Mucosa of descending colon (tissue), 3 donors: ENCODE data around the gene ANO2. TPM values are rescaled to one million over a fixed set of nuclear protein-coding genes. Genes with fewer than 3 reads are reported as not detected.
"Not testable (repeated sequence)": the region's sequence is repeated elsewhere in the genome, so short reads cannot be mapped to it uniquely, and the experiment has no call there.

Experiments used
- ATAC-seq: fragments of 200-7000 bp; cut with Tn5 transposase; one replicate; pipeline ENCODE4 v1.9.1; 2020; ENCODE audit warnings: mild to moderate bottlenecking, moderate library complexity
- DNase-seq, 3 donors: peaks; one replicate each; pipeline ENCODE4 v3.0.0-alpha.2; 2020
- H3K36me3 ChIP-seq: fragments of 200-600 bp; one replicate; pipeline ENCODE4 v1.8.0; 2021; ENCODE audit warnings: low read depth, mild to moderate bottlenecking
- H3K4me1 ChIP-seq: fragments of 200-600 bp; one replicate; pipeline ENCODE4 v1.8.0; 2021; ENCODE audit warnings: low read depth, mild to moderate bottlenecking
- H3K4me3 ChIP-seq: fragments of 200-600 bp; one replicate; pipeline ENCODE4 v1.8.0; 2021; ENCODE audit warnings: mild to moderate bottlenecking
- H3K9me3 ChIP-seq: fragments of 200-600 bp; one replicate; pipeline ENCODE4 v1.8.0; 2021; ENCODE audit warnings: mild to moderate bottlenecking
- intact Hi-C, 2 donors: fragments of 100-400 bp; cut with DNase I in 1 of 2; cut with micrococcal nuclease in 1 of 2; formaldehyde crosslinking; loops; one replicate each; pipeline versions ENCODE4 v1.11.0 to v1.11.1; 2022; cut with DNase I, micrococcal nuclease
- total RNA-seq, 3 donors: library from RNA; stranded (reverse); fragmentation: NEBNext Ultra II Directional in 2 of 3; extraction: Animal tissue kit (Norgen Biotek cat#: 25700) in 2 of 3; gene quantifications; one replicate each; pipeline versions ENCODE4 v1.2.1 to v1.2.4, GENCODE V29; 2021 to 2023
- TF ChIP-seq, protein P1 (sequence below): fragments of 200-600 bp; IDR thresholded peaks from one replicate; pipeline ENCODE4 v1.8.0; 2022; ENCODE audit warnings: antibody characterized with exemption, mild to moderate bottlenecking
- donor health status: DM: no; HTN: no; CAD: no; lungs with moderate emphysema.
- donor health status: DM: no; HTN: no; CAD: no.
- donor health status: DM: no; HTN: yes; CAD: no.

Gene ANO2
- total RNA-seq, 3 donors from 2014 or later = 0.58 to 5.1 (median 3.1) TPM

DNA sequence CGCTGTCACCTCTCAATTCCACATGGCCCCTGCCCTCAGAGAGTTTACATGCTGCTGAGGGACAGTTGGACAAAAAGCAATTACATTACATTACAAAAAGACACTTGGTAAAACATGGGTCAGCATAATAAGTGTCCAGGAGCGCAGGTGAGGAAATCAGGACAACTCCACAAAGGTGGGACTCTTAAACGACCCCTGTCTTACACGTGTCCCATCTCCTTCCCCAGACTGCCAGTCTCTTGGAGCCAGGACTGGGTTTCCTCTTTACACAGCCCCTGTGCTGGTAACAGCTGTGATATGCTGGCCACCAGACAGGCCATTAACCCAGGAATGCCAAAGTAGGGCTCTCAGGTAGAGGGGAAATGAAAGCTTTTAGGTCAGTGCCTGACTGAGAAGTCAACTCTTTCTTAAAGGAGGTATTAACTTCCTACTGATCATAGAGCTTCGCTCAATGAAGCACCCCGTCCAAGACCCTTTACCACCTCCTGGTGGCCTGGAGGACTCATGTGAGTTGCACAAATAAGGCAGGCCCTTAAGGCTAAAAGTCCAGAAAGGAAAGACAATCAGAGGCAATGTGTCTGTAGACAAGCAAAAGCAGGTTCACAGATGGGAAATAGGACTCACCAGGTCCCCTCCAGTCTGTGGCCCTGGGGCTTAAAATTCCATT is 55.5 kb downstream of the ANO2 start:
- intact Hi-C loops = no loop called here
- no peak for ATAC-seq

GRCh38 chr12:5888816-5889315 is 56.2 kb downstream of the ANO2 start:
- ATAC-seq (no peak), DNase-seq (no peak)
- H3K4me3 ChIP-seq = no peak overlapping the region
- intact Hi-C loops = no loop called here
- H3K9me3 ChIP-seq = no peaks in the 10 kb centered on the region
- H3K4me1 ChIP-seq = no peaks in the 10 kb centered on the region
- no peaks in the 10 kb centered on the region for H3K36me3 ChIP-seq
- TF ChIP-seq, protein P1, sequence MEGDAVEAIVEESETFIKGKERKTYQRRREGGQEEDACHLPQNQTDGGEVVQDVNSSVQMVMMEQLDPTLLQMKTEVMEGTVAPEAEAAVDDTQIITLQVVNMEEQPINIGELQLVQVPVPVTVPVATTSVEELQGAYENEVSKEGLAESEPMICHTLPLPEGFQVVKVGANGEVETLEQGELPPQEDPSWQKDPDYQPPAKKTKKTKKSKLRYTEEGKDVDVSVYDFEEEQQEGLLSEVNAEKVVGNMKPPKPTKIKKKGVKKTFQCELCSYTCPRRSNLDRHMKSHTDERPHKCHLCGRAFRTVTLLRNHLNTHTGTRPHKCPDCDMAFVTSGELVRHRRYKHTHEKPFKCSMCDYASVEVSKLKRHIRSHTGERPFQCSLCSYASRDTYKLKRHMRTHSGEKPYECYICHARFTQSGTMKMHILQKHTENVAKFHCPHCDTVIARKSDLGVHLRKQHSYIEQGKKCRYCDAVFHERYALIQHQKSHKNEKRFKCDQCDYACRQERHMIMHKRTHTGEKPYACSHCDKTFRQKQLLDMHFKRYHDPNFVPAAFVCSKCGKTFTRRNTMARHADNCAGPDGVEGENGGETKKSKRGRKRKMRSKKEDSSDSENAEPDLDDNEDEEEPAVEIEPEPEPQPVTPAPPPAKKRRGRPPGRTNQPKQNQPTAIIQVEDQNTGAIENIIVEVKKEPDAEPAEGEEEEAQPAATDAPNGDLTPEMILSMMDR = no peak

More for the DNA sequence above, 55.5 kb downstream of the ANO2 start:
- Histone ChIP-seq H3K9me3 (no peaks in the 10 kb centered on the region), H3K36me3 (no peaks in the 10 kb centered on the region), H3K4me1 (no peaks in the 10 kb centered on the region), H3K4me3 (no peak overlapping the region)
- TF ChIP-seq, protein P1 = no peak
- DNase-seq = no peak

DNA sequence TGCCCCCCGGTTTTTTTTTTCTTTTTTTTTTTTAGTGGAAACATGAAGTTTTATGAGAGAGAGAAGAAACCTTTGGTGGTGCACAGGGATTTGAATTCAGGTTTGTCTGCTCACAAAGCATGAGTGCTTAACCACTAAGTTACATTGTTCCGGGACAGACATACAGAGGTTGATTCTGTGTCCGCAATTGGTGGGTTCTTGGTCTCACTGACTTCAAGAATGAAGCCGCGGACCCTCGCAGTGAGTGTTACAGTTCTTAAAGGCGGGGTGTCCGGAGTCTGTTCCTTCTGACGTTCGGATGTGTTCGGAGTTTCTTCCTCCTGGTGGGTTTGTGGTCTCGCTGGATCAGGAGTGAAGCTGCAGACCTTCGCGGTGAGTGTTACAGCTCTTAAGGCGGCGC is 57.2 kb downstream of the ANO2 start:
- intact Hi-C loops, H3K36me3 ChIP-seq, DNase-seq, H3K4me1 ChIP-seq, H3K4me3 ChIP-seq, ATAC-seq, H3K9me3 ChIP-seq: not testable (repeated sequence)

DNA sequence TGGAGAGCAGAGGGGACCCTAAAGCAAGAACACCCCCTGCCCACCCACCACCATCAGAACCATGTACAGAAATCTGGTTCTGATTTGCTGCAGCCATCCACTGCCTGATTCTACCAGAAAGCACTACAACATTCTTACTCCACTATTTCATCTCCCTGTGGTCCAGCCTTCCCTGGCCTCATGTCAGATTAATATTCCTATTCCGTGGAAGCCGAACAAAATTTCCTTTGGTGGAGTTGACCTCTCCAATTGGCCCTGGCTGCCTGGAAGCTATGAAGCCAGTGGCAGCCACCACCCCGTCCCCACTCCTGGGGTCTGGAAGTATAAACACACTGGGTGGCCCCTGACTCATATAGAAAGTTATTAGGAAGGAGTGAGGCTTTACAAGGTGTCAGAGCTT is 60.2 kb downstream of the ANO2 start:
- DNase-seq (no peak), ATAC-seq (no peak)
- TF ChIP-seq, protein P1 = no peak
- no peaks in the 10 kb centered on the region for H3K4me1 ChIP-seq
- H3K4me3 ChIP-seq = no peak overlapping the region
- intact Hi-C loops = no loop called here
- H3K9me3 ChIP-seq = no peaks in the 10 kb centered on the region
- H3K36me3 ChIP-seq = no peaks in the 10 kb centered on the region

DNA sequence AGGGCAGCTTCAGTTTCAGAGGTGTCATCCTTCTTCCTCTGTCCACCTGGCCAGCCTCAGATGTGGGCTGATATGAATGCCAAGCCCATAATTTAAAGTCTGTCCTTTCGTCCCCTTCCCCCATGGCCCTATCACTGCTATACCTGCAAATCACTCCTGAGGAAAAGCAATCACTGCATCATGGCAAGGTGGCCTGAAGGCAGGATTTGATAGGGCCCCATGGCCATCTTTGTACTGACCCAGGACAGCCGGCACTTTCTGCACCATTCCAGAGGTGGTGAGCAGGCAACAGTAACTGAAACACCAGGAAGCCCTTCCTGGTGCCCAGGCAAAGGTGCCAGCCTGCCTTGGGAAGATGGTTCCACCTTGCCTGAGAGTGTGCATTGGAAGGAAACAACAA is 60.8 kb downstream of the ANO2 start:
- H3K4me1 ChIP-seq = no peaks in the 10 kb centered on the region
- H3K4me3 ChIP-seq = no peak overlapping the region
- TF ChIP-seq, protein P1 = no peak
- DNase-seq (no peak), ATAC-seq (no peak)
- H3K9me3 ChIP-seq = no peaks in the 10 kb centered on the region
- intact Hi-C loops = no loop called here
- no peaks in the 10 kb centered on the region for H3K36me3 ChIP-seq

DNA sequence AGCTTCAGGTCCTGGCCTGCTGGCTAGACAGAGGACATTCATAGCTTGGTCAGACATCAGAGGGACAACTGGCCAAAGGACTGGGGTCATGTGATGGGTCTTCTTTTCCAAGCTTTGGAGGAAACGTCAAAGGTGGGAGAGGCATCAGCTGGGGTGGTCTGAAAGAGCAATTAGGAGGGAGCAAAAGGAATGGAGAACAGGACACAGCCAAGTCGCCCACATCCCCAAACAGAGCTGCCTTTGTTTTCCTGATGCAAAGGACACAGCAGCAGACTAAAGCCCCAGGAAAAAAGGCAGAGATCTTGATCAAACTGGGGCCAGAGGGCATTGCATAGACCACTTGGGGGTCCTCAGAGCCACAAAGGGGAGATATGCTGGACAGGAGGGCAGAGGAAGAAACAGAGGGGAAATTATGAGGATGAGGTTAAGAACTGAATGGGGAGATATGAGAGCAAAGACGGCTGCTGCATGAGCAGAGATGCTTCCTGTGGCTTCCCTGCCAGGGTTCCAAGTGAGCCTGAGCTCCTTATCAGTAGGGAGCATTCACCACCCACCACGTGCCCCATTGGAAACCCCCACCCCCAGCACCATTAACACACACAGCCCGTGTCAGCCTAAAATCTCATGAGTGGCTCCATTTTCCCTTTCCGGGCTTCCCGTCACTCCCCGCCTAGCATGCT is 62.4 kb downstream of the ANO2 start:
- TF ChIP-seq, protein P1 = no peak
- H3K4me1 ChIP-seq = no peaks in the 10 kb centered on the region
- no peaks in the 10 kb centered on the region for H3K36me3 ChIP-seq
- no peak for DNase-seq
- no peak for ATAC-seq
- intact Hi-C loops = no loop called here
- H3K9me3 ChIP-seq = no peaks in the 10 kb centered on the region
- no peak overlapping the region for H3K4me3 ChIP-seq
